Renal cortex interstitium (tissue), 11 donors: Measurements from ENCODE around the gene SLBP. TPM values are rescaled to one million over a fixed set of nuclear protein-coding genes. Genes with fewer than 3 reads are reported as not detected.

Experiments used
- DNase-seq, 11 donors: peaks; one replicate each; pipeline ENCODE4 v3.0.0-alpha.2; 2013; ENCODE audit warnings: low read depth in 9 of 11, low spot score in 4 of 11; ENCODE audit errors: extremely low read depth in 1 of 11
- polyA plus RNA-seq, 3 donors: library from polyadenylated mRNA; unstranded; fragments of 120-200 nt; gene quantifications; one replicate each; pipeline ENCODE4 v1.2.1, GENCODE V29; 2013; ENCODE audit not compliant: insufficient read length in 3 of 3

Gene SLBP
- polyA plus RNA-seq, 3 donors: 73.1 to 105 (median 89.0) TPM

GRCh38 chr4:1752284-1753041 is 40.3 kb upstream of the SLBP start:
- peak in 1 of 11 donors; percentile 52 for DNase-seq

- no peak for DNase-seq
Measured at GRCh38 chr4:1751919-1752283, 39.8 kb upstream of the SLBP start.

GRCh38 chr4:1751155-1751918 is 39.2 kb upstream of the SLBP start:
- DNase-seq: no peak

- no peak for DNase-seq
Measured at GRCh38 chr4:1750381-1751154, 38.4 kb upstream of the SLBP start.

GRCh38 chr4:1749826-1750225 is 37.7 kb upstream of the SLBP start:
- DNase-seq: no peak

GRCh38 chr4:1749370-1749769 is 37.3 kb upstream of the SLBP start:
- no peak for DNase-seq

GRCh38 chr4:1748465-1748995 is 36.4 kb upstream of the SLBP start:
- peak in 3 of 11 donors; percentile 69 to 77 (median 72) for DNase-seq

GRCh38 chr4:1747603-1747967 is 35.5 kb upstream of the SLBP start:
- no peak for DNase-seq

GRCh38 chr4:1746919-1747602 is 34.9 kb upstream of the SLBP start:
- no peak for DNase-seq

- DNase-seq: peak in 2 of 11 donors; percentile 55 to 62
Measured at GRCh38 chr4:1746265-1746691, 34.2 kb upstream of the SLBP start.

- no peak for DNase-seq
Measured at GRCh38 chr4:1745697-1746096, 33.6 kb upstream of the SLBP start.

GRCh38 chr4:1745165-1745564 is 33.0 kb upstream of the SLBP start:
- no peak for DNase-seq

- DNase-seq: no peak
Measured at GRCh38 chr4:1744552-1744951, 32.4 kb upstream of the SLBP start.

- DNase-seq: no peak
Measured at GRCh38 chr4:1743975-1744374, 31.9 kb upstream of the SLBP start.

GRCh38 chr4:1743551-1743950 is 31.4 kb upstream of the SLBP start:
- DNase-seq: no peak

GRCh38 chr4:1741208-1741607 is 29.1 kb upstream of the SLBP start:
- DNase-seq: no peak

GRCh38 chr4:1740021-1740545 is 28.0 kb upstream of the SLBP start:
- DNase-seq: no peak

GRCh38 chr4:1739358-1739757 is 27.2 kb upstream of the SLBP start:
- no peak for DNase-seq

- no peak for DNase-seq
Measured at GRCh38 chr4:1738410-1738809, 26.3 kb upstream of the SLBP start.
